WTC11 (cell line): Measurements from ENCODE around the gene SPRING1. TPM values are rescaled to one million over a fixed set of nuclear protein-coding genes. Genes with fewer than 3 reads are reported as not detected.

ENCODE experiments used
- ATAC-seq: fragments of 200-7000 bp; cut with Tn5 transposase; 2 replicates; pipeline ENCODE4 v1.10.0; 2021; ENCODE audit warnings: mild to moderate bottlenecking, moderate library complexity
- CTCF ChIA-PET: fragments of 300-600 bp; sonication (Branson Sonifier 250); formaldehyde crosslinking; loops from one replicate; lab custom pipeline; 2021; ENCODE audit warnings: antibody characterized with exemption; lab: Charles Lee
- POLR2A ChIA-PET: fragments of 350-600 bp; sonication (Branson Sonifier 250); formaldehyde crosslinking; loops from one replicate; lab custom pipeline; 2021; ENCODE audit warnings: antibody characterized with exemption; lab: Charles Lee
- DNase-seq: peaks from one replicate; pipeline ENCODE4 v3.0.0; 2021; ENCODE audit warnings: low spot score
- H3K27ac Mint-ChIP-seq: 2 replicates; pipeline ENCODE4 v1.8.0; 2021; ENCODE audit warnings: mixed read lengths
- H3K27me3 Mint-ChIP-seq: 2 replicates; pipeline ENCODE4 v1.8.0; 2021; ENCODE audit warnings: low read depth, mild to moderate bottlenecking, moderate library complexity, mixed read lengths
- H3K36me3 Mint-ChIP-seq: 2 replicates; pipeline ENCODE4 v1.8.0; 2021; ENCODE audit warnings: mixed read lengths
- H3K4me1 Mint-ChIP-seq: 2 replicates; pipeline ENCODE4 v1.8.0; 2022; ENCODE audit warnings: mixed read lengths
- H3K4me3 Mint-ChIP-seq: 2 replicates; pipeline ENCODE4 v1.8.0; 2021; ENCODE audit warnings: mild to moderate bottlenecking, moderate library complexity, mixed read lengths
- H3K9me3 Mint-ChIP-seq: 2 replicates; pipeline ENCODE4 v1.8.0; 2021; ENCODE audit warnings: mixed read lengths
- ATF1 ChIP-seq: sonication (generic); formaldehyde crosslinking; IDR thresholded peaks from 2 replicates; pipeline ENCODE4 v1.8.1; 2023; ENCODE audit warnings: mild to moderate bottlenecking, moderate library complexity, missing genetic modification reagents
- ATF2 ChIP-seq: sonication (generic); formaldehyde crosslinking; IDR thresholded peaks from 2 replicates; pipeline ENCODE4 v1.8.1; 2022; ENCODE audit warnings: low read depth, missing genetic modification reagents, borderline replicate concordance
- CDX4 ChIP-seq: fragments of 250-450 bp; sonication (Bioruptor Pico); IDR thresholded peaks from 2 replicates; pipeline ENCODE4 v1.9.0; 2021; ENCODE audit warnings: moderate library complexity, mild to moderate bottlenecking, inconsistent platforms, borderline replicate concordance
- CREB1 ChIP-seq: sonication (generic); formaldehyde crosslinking; IDR thresholded peaks from 2 replicates; pipeline ENCODE4 v1.8.0; 2023; ENCODE audit warnings: mild to moderate bottlenecking, missing genetic modification reagents
- E2F5 ChIP-seq: sonication (generic); formaldehyde crosslinking; IDR thresholded peaks from 2 replicates; pipeline ENCODE4 v1.8.1; 2022; ENCODE audit warnings: mild to moderate bottlenecking, moderate library complexity, missing genetic modification reagents
- ELF4 ChIP-seq: sonication (generic); formaldehyde crosslinking; IDR thresholded peaks from 2 replicates; pipeline ENCODE4 v1.8.1; 2022; ENCODE audit warnings: low read depth, mild to moderate bottlenecking, moderate library complexity, missing genetic modification reagents
- EMX1 ChIP-seq: fragments of 250-450 bp; sonication (Bioruptor Pico); IDR thresholded peaks from 2 replicates; pipeline ENCODE4 v1.8.0; 2021; ENCODE audit warnings: mild to moderate bottlenecking
- ERG ChIP-seq: fragments of 250-450 bp; sonication (Bioruptor Pico); IDR thresholded peaks from 2 replicates; pipeline ENCODE4 v1.8.0; 2021; ENCODE audit warnings: mild to moderate bottlenecking
- ESRRA ChIP-seq: sonication (generic); formaldehyde crosslinking; IDR thresholded peaks from 2 replicates; pipeline ENCODE4 v1.8.1; 2022; ENCODE audit warnings: mild to moderate bottlenecking, missing genetic modification reagents, borderline replicate concordance
- FOXP1 ChIP-seq: sonication (generic); formaldehyde crosslinking; IDR thresholded peaks from 2 replicates; pipeline ENCODE4 v1.8.0; 2022; ENCODE audit warnings: missing genetic modification reagents, mild to moderate bottlenecking, moderate library complexity, borderline replicate concordance
- IRF2 ChIP-seq: sonication (generic); formaldehyde crosslinking; IDR thresholded peaks from 2 replicates; pipeline ENCODE4 v1.8.0; 2022; ENCODE audit warnings: low read depth, missing genetic modification reagents, borderline replicate concordance
- JUN ChIP-seq: sonication (generic); formaldehyde crosslinking; IDR thresholded peaks from 2 replicates; pipeline ENCODE4 v1.8.0; 2023; ENCODE audit warnings: mild to moderate bottlenecking, missing genetic modification reagents
- MAX ChIP-seq: sonication (generic); formaldehyde crosslinking; IDR thresholded peaks from 2 replicates; pipeline ENCODE4 v1.8.0; 2022; ENCODE audit warnings: mild to moderate bottlenecking, missing genetic modification reagents
- MLX ChIP-seq: sonication (generic); formaldehyde crosslinking; IDR thresholded peaks from 2 replicates; pipeline ENCODE4 v1.8.1; 2023; ENCODE audit warnings: mild to moderate bottlenecking, missing genetic modification reagents, moderate library complexity
- MXD4 ChIP-seq: fragments of 250-450 bp; sonication (Bioruptor Pico); IDR thresholded peaks from 2 replicates; pipeline ENCODE4 v1.8.0; 2021; ENCODE audit warnings: mild to moderate bottlenecking, moderate library complexity, borderline replicate concordance
- NFE2L1 ChIP-seq: sonication (generic); formaldehyde crosslinking; IDR thresholded peaks from 2 replicates; pipeline ENCODE4 v1.8.1; 2023; ENCODE audit warnings: missing genetic modification reagents
- TP53 ChIP-seq: sonication (generic); formaldehyde crosslinking; IDR thresholded peaks from 2 replicates; pipeline ENCODE4 v1.8.1; 2023; ENCODE audit warnings: mild to moderate bottlenecking, missing genetic modification reagents
- ZNF219 ChIP-seq: sonication (generic); formaldehyde crosslinking; IDR thresholded peaks from 2 replicates; pipeline ENCODE4 v1.8.0; 2023; ENCODE audit warnings: missing genetic modification reagents, mild to moderate bottlenecking, borderline replicate concordance
- ZNF232 ChIP-seq: sonication (generic); formaldehyde crosslinking; IDR thresholded peaks from 2 replicates; pipeline ENCODE4 v1.8.0; 2022; ENCODE audit warnings: mild to moderate bottlenecking, missing genetic modification reagents
- ZNF416 ChIP-seq: fragments of 250-450 bp; sonication (Bioruptor Pico); IDR thresholded peaks from 2 replicates; pipeline ENCODE4 v1.9.0; 2021; ENCODE audit warnings: mild to moderate bottlenecking, inconsistent platforms
- ZNF423 ChIP-seq: fragments of 250-450 bp; sonication (Bioruptor Pico); IDR thresholded peaks from 2 replicates; pipeline ENCODE4 v2.1.2; 2022; ENCODE audit warnings: mild to moderate bottlenecking, moderate library complexity
- ZNF512 ChIP-seq: sonication (generic); formaldehyde crosslinking; IDR thresholded peaks from 2 replicates; pipeline ENCODE4 v1.8.1; 2022; ENCODE audit warnings: missing genetic modification reagents, borderline replicate concordance
- total RNA-seq: library from RNA; stranded (reverse); gene quantifications from 3 replicates; pipeline ENCODE4 v1.2.3, GENCODE V29; 2021

SPRING1 gene
- total RNA-seq, 1 experiment from 2014 or later = 46.1 TPM

- no peak for TF ChIP-seq E2F5 (CRISPR knock-in tag)
- no peak for TF ChIP-seq IRF2 (CRISPR knock-in tag)
- TF ChIP-seq MXD4 (CRISPR knock-in tag) = no peak
These were observed 2.8 kb downstream of the SPRING1 start (continued) for GRCh38 chr12:116735084-116735483.

GRCh38 chr12:116734156-116734768 lies 3.6 kb downstream of the SPRING1 start:
- Mint-ChIP-seq H3K9me3 (no peaks in the 10 kb centered on the region), H3K27me3 (no peaks in the 10 kb centered on the region), H3K4me3 (no peak overlapping the region), H3K27ac (no peak overlapping the region)
- CTCF ChIA-PET = no interaction called here
- no peak for DNase-seq
- POLR2A ChIA-PET = no interaction called here
- TF ChIP-seq CREB1 (CRISPR knock-in tag) (no peak), ZNF512 (no peak), ZNF219 (CRISPR knock-in tag) (no peak), CDX4 (no peak), ATF1 (no peak), ESRRA (CRISPR knock-in tag) (no peak), ATF2 (CRISPR knock-in tag) (no peak), ZNF416 (no peak), ZNF232 (CRISPR knock-in tag) (no peak), ZNF423 (CRISPR knock-in tag) (no peak), ERG (CRISPR knock-in tag) (no peak), E2F5 (CRISPR knock-in tag) (no peak), NFE2L1 (no peak), TP53 (no peak), EMX1 (CRISPR knock-in tag) (no peak), MAX (no peak), ELF4 (no peak), FOXP1 (CRISPR knock-in tag) (no peak), JUN (CRISPR knock-in tag) (no peak), MLX (no peak)
- TF ChIP-seq, all 79 proteins: peak for 0
- Mint-ChIP-seq H3K4me1 (peaks cover 16% of the 10 kb centered on the region), H3K36me3 (peaks cover 13% of the 10 kb centered on the region)
- ATAC-seq = no peak
